HCT116 (cell line): ENCODE data around the gene UMODL1. TPM values are rescaled to one million over a fixed set of nuclear protein-coding genes. Genes with fewer than 3 reads are reported as not detected.
A peak's percentile ranks its signal among the peaks of the same experiment; 100 is the strongest.

Source experiments
- ATAC-seq: fragments of 200-7000 bp; cut with Tn5 transposase; 2 replicates; pipeline ENCODE4 v1.9.1; 2020; ENCODE audit warnings: mild to moderate bottlenecking, moderate library complexity
- BruUV-seq: library from RNA; stranded (reverse); fragments of 400-500 nt; replicated peaks from 2 replicates; lab custom pipeline; 2021; lab: Mats Ljungman, UMichigan
- CTCF ChIA-PET: fragments of 300-600 bp; sonication (Branson Sonifier 250); formaldehyde crosslinking; loops from one replicate; lab custom pipeline; 2021; ENCODE audit warnings: antibody characterized with exemption; lab: Charles Lee
- POLR2A ChIA-PET: fragments of 300-600, 350-600 bp; sonication (Branson Sonifier 250); formaldehyde crosslinking; loops from one replicate; lab custom pipeline; 2021; ENCODE audit warnings: antibody characterized with exemption; lab: Charles Lee
- RAD21 ChIA-PET, 2 experiments: fragments of 300-600 bp; sonication (Branson Sonifier 250); formaldehyde crosslinking; loops; one replicate each; lab custom pipeline; 2023; ENCODE audit warnings: low total read pairs in 2 of 2; ENCODE audit not compliant: uncharacterized antibody in 2 of 2, unreplicated experiment in 2 of 2, low non-redundant PET in 1 of 2; lab: Charles Lee
- DNase-seq: peaks from one replicate; pipeline ENCODE4 v3.0.0-alpha.2; 2010; ENCODE audit warnings: low read depth, low spot score
- H2AFZ ChIP-seq: fragments of 200-600 bp; shearing (Covaris generic), sonication (generic); 2 replicates; pipeline ENCODE4 v1.6.1; 2017; ENCODE audit warnings: low read depth, mixed run types, mixed read lengths, antibody characterized with exemption, low read length; ENCODE audit not compliant: poor library complexity, severe bottlenecking
- H3K27ac ChIP-seq: 2 replicates; pipeline ENCODE4 v1.5.1; 2012; ENCODE audit warnings: low read depth, low read length
- H3K27me3 ChIP-seq: fragments of 200-600 bp; sonication (generic); 2 replicates; pipeline ENCODE4 v1.6.1; 2016; ENCODE audit warnings: mixed run types, low read length, mixed read lengths; ENCODE audit not compliant: insufficient read depth
- H3K36me3 ChIP-seq, 2 experiments: fragments of 200-500 bp in 1 of 2; fragments of 200-600 bp in 1 of 2; sonication (Bioruptor generic) in 1 of 2; sonication (generic) in 1 of 2; 2 replicates each; pipeline versions ENCODE4 v1.5.1 to v1.6.1; 2014 to 2016; ENCODE audit warnings: low read length in 2 of 2, inconsistent platforms in 1 of 2, mixed read lengths in 1 of 2, mixed run types in 1 of 2; ENCODE audit not compliant: insufficient read depth in 2 of 2, control insufficient read depth in 1 of 2
- H3K4me1 ChIP-seq, 2 experiments: fragments of 200-600 bp in 1 of 2; sonication (generic) in 1 of 2; 2 replicates each; pipeline versions ENCODE4 v1.5.1 to v1.6.1; 2012 to 2017; ENCODE audit warnings: low read length in 2 of 2, inconsistent platforms in 1 of 2, mild to moderate bottlenecking in 1 of 2, mixed read lengths in 1 of 2, mixed run types in 1 of 2, moderate library complexity in 1 of 2; ENCODE audit not compliant: insufficient read depth in 2 of 2, control insufficient read depth in 1 of 2
- H3K4me2 ChIP-seq: fragments of 200-600 bp; sonication (generic); 2 replicates; pipeline ENCODE4 v1.6.1; 2017; ENCODE audit warnings: mixed run types, low read length, mixed read lengths
- H3K4me3 ChIP-seq, 2 experiments: fragments of 200-600 bp in 1 of 2; sonication (generic) in 1 of 2; replicated peaks in 1 of 2; 2 replicates each; pipeline ENCODE4 v1.5.1; 2011 to 2016; ENCODE audit warnings: low read length in 2 of 2, control low read depth in 1 of 2, low read depth in 1 of 2, mild to moderate bottlenecking in 1 of 2, mixed read lengths in 1 of 2, mixed run types in 1 of 2
- H3K79me2 ChIP-seq: fragments of 200-600 bp; sonication (generic); 2 replicates; pipeline ENCODE4 v1.6.1; 2017; ENCODE audit warnings: mild to moderate bottlenecking, mixed run types, low read length, moderate library complexity, mixed read lengths; ENCODE audit not compliant: insufficient read depth
- H3K9ac ChIP-seq: fragments of 200-600 bp; sonication (generic); 2 replicates; pipeline ENCODE4 v1.6.1; 2016; ENCODE audit warnings: low read length, mixed read lengths
- H3K9me2 ChIP-seq: fragments of 200-600 bp; sonication (generic), shearing (Covaris generic); 2 replicates; pipeline ENCODE4 v1.6.1; 2017; ENCODE audit warnings: mixed run types, mild to moderate bottlenecking, moderate library complexity; ENCODE audit not compliant: insufficient read depth
- H3K9me3 ChIP-seq, 2 experiments: fragments of 200-500 bp in 1 of 2; fragments of 200-600 bp in 1 of 2; sonication (Bioruptor generic) in 1 of 2; sonication (generic) in 1 of 2; 2 replicates each; pipeline ENCODE4 v1.6.1; 2014 to 2017; ENCODE audit warnings: low read length in 2 of 2, mixed read lengths in 2 of 2, inconsistent platforms in 1 of 2, low read depth in 1 of 2, mild to moderate bottlenecking in 1 of 2, mixed run types in 1 of 2, moderate library complexity in 1 of 2; ENCODE audit not compliant: control insufficient read depth in 1 of 2, insufficient read depth in 1 of 2
- H4K20me1 ChIP-seq: fragments of 200-600 bp; sonication (generic), shearing (Covaris generic); 2 replicates; pipeline ENCODE4 v1.6.1; 2017; ENCODE audit warnings: mixed run types, mild to moderate bottlenecking, moderate library complexity; ENCODE audit not compliant: insufficient read depth
- EGR1 ChIP-seq: IDR thresholded peaks from 2 replicates; pipeline ENCODE4 v1.6.1; 2012; ENCODE audit warnings: low read depth
- ELF1 ChIP-seq: IDR thresholded peaks from 2 replicates; pipeline ENCODE4 v1.6.1; 2012; ENCODE audit warnings: low read depth, borderline replicate concordance
- EZH2phosphoT487 ChIP-seq: fragments of 200-600 bp; IDR thresholded peaks from 2 replicates; pipeline ENCODE4 v1.6.1; 2018; ENCODE audit warnings: antibody characterized with exemption, borderline replicate concordance
- JUND ChIP-seq: IDR thresholded peaks from 2 replicates; pipeline ENCODE4 v1.6.1; 2012
- POLR2AphosphoS5 ChIP-seq: IDR thresholded peaks from 2 replicates; pipeline ENCODE4 v1.6.1; 2011; ENCODE audit warnings: mild to moderate bottlenecking, low read depth, low read length, moderate library complexity
- RAD21 ChIP-seq: IDR thresholded peaks from 2 replicates; pipeline ENCODE4 v1.6.1; 2012; ENCODE audit warnings: low read depth, mild to moderate bottlenecking
- SIN3A ChIP-seq: IDR thresholded peaks from 2 replicates; pipeline ENCODE4 v1.6.1; 2012; ENCODE audit warnings: low read depth
- SP1 ChIP-seq: IDR thresholded peaks from 2 replicates; pipeline ENCODE4 v1.6.1; 2012; ENCODE audit warnings: low read depth
- SRF ChIP-seq: IDR thresholded peaks from 2 replicates; pipeline ENCODE4 v1.6.1; 2012; ENCODE audit warnings: low read depth
- TCF7L2 ChIP-seq: IDR thresholded peaks from 2 replicates; pipeline ENCODE4 v1.7.0; 2011; ENCODE audit warnings: borderline replicate concordance, inconsistent platforms; ENCODE audit not compliant: insufficient read depth, insufficient read length; ENCODE audit errors: extremely low read depth
- YY1 ChIP-seq: IDR thresholded peaks from 2 replicates; pipeline ENCODE4 v1.6.1; 2011; ENCODE audit warnings: low read length, low read depth, moderate library complexity, mild to moderate bottlenecking; ENCODE audit not compliant: insufficient replicate concordance; ENCODE audit errors: extremely low read depth
- ZFX ChIP-seq: fragments of 450-650 bp; IDR thresholded peaks from 2 replicates; pipeline ENCODE4 v1.6.1; 2017
- ZNF274 ChIP-seq: fragments of 200-500 bp; sonication (Bioruptor generic); IDR thresholded peaks from 2 replicates; pipeline ENCODE4 v1.6.1; 2014; ENCODE audit warnings: mild to moderate bottlenecking, low read depth, low read length, inconsistent platforms
- intact Hi-C: fragments of 100-400 bp; cut with micrococcal nuclease; formaldehyde crosslinking; loops from 2 replicates; pipeline ENCODE4 v1.10.0; 2022
- total RNA-seq: library from RNA; stranded (reverse); gene quantifications from one replicate; pipeline ENCODE4 v1.2.1, GENCODE V29; 2021; ENCODE audit not compliant: unreplicated experiment
- TF ChIP-seq, protein P1 (sequence below): IDR thresholded peaks from 2 replicates; pipeline ENCODE4 v1.6.1; 2012
- TF ChIP-seq, protein P2 (sequence below): IDR thresholded peaks from 2 replicates; pipeline ENCODE4 v1.6.1; 2011; ENCODE audit warnings: mild to moderate bottlenecking, low read length, moderate library complexity; ENCODE audit not compliant: insufficient replicate concordance; ENCODE audit errors: extremely low read depth
- TF ChIP-seq, protein P3 (sequence below), 3 experiments: fragments of 200-600 bp in 1 of 3; sonication (generic) in 1 of 3; IDR thresholded peaks in 2 of 3; conservative IDR thresholded peaks in 1 of 3; 2 replicates each; pipeline ENCODE4 v1.5.1; 2012 to 2017; ENCODE audit warnings: low read depth in 2 of 3, low read length in 2 of 3, antibody characterized with exemption in 1 of 3, borderline replicate concordance in 1 of 3, control low read depth in 1 of 3, mild to moderate bottlenecking in 1 of 3, mixed read lengths in 1 of 3, mixed run types in 1 of 3, moderate library complexity in 1 of 3; ENCODE audit not compliant: insufficient read depth in 1 of 3
- TF ChIP-seq, protein P4 (sequence below): IDR thresholded peaks from 2 replicates; pipeline ENCODE4 v1.6.1; 2012

Gene UMODL1
- total RNA-seq, 1 experiment from 2014 or later: not detected

DNA sequence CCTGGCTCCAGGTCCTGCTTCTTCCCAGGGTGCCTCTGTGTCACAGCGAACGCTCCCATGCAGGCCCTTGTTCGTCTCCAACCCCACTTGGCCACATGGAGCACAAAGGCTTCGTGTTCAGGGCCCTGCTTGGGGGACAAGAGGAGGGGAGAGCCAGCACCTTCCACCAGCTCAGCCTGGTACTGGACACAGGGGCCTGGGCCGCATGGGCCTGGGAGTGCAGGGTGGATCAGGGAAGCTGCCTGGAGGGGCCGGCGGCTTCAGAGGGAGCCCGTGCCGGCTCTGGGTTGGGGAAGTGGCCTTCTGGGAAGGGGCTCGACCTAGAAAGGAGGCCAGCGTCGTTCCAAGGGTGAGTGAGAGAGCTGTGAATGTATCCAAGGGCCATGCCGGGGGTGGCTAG lies 53.0 kb downstream of the UMODL1 start (continued):
- TF ChIP-seq SP1 (no peak), YY1 (no peak), EZH2phosphoT487 (no peak), EGR1 (no peak), TCF7L2 (no peak)
- TF ChIP-seq, protein P1, sequence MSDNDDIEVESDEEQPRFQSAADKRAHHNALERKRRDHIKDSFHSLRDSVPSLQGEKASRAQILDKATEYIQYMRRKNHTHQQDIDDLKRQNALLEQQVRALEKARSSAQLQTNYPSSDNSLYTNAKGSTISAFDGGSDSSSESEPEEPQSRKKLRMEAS: no peak
- TF ChIP-seq, protein P2, sequence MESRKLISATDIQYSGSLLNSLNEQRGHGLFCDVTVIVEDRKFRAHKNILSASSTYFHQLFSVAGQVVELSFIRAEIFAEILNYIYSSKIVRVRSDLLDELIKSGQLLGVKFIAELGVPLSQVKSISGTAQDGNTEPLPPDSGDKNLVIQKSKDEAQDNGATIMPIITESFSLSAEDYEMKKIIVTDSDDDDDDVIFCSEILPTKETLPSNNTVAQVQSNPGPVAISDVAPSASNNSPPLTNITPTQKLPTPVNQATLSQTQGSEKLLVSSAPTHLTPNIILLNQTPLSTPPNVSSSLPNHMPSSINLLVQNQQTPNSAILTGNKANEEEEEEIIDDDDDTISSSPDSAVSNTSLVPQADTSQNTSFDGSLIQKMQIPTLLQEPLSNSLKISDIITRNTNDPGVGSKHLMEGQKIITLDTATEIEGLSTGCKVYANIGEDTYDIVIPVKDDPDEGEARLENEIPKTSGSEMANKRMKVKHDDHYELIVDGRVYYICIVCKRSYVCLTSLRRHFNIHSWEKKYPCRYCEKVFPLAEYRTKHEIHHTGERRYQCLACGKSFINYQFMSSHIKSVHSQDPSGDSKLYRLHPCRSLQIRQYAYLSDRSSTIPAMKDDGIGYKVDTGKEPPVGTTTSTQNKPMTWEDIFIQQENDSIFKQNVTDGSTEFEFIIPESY: no peak

DNA sequence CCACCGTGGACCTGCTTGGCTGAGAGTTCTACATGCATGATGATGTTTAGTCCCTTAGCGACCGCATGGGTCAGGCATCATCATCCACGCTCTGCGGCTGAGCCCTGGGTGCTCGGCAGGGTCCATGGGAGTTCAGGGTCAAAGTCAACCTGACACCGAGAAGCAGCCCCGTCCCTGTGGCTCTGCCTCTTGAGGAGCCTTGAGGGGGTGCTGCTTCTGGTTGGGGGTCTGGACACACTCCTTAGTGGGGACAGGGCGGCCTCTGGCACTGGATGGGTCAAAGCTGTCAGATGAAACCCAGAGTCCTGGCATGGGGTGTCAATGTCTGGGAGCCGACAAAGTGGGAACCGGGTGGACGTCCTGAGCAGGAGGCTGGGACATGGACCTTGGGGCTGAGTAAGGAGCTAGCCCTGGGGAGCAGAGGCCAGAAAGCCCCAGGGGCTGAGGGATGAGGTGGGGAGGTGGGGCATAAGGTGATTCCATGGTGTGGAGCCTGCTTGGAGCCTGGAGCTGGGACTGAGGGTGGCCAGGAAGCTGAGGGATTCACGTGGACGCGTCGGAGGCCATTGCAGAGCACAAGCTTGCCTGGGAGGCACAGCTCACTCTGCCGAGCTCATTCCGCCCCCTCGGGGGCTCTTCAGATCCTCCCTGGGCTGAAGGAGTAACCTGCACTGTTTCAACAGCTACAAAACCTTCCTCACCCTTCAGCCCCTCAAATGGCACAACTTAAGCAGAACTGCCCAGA lies 53.9 kb downstream of the UMODL1 start:
- no peaks in the 10 kb centered on the region for H3K9me2 ChIP-seq
- BruUV-seq: no TSS peak
- no peak overlapping the region for H3K9ac ChIP-seq
- intact Hi-C loops: no loop called here
- no peaks in the 10 kb centered on the region for H3K36me3 ChIP-seq
- no peak overlapping the region for H2AFZ ChIP-seq
- ChIA-PET RAD21 (no interaction called here), POLR2A (no interaction called here), CTCF (interaction anchor here (0.6 to 1.8 kb wide), 5 partner anchors 8 to 308 kb away, joined by 3 to 12 read pairs (median 6); no protein-coding TSS in a partner anchor)
- peak overlapping the region; percentile 43; the same call in 1 of the 2 replicates for H3K4me2 ChIP-seq
- peaks cover 7 to 12% of the 10 kb centered on the region in 2 experiments; a peak in 3 of 4 replicates for H3K4me1 ChIP-seq
- DNase-seq (no peak), ATAC-seq (no peak)
- no peaks in the 10 kb centered on the region for H4K20me1 ChIP-seq
- no peak overlapping the region for H3K4me3 ChIP-seq
- no peaks in the 10 kb centered on the region; the same call in 1 of the 2 replicates for H3K27me3 ChIP-seq
- H3K79me2 ChIP-seq: no peaks in the 10 kb centered on the region
- H3K9me3 ChIP-seq: no peaks in the 10 kb centered on the region
- H3K27ac ChIP-seq: no peak overlapping the region; the same call in 1 of the 2 replicates
- no peak for TF ChIP-seq ELF1
- TF ChIP-seq, protein P3, sequence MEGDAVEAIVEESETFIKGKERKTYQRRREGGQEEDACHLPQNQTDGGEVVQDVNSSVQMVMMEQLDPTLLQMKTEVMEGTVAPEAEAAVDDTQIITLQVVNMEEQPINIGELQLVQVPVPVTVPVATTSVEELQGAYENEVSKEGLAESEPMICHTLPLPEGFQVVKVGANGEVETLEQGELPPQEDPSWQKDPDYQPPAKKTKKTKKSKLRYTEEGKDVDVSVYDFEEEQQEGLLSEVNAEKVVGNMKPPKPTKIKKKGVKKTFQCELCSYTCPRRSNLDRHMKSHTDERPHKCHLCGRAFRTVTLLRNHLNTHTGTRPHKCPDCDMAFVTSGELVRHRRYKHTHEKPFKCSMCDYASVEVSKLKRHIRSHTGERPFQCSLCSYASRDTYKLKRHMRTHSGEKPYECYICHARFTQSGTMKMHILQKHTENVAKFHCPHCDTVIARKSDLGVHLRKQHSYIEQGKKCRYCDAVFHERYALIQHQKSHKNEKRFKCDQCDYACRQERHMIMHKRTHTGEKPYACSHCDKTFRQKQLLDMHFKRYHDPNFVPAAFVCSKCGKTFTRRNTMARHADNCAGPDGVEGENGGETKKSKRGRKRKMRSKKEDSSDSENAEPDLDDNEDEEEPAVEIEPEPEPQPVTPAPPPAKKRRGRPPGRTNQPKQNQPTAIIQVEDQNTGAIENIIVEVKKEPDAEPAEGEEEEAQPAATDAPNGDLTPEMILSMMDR (IDR thresholded peaks at IDR 0.05 in 2 of 3, conservative IDR thresholded peaks at IDR 0.05 in 1 of 3; ENCODE audit: borderline replicate concordance in 1 of 3, insufficient read depth in 1 of 3, low read depth in 2 of 3, low read length in 2 of 3): no peak
- TF ChIP-seq RAD21: no peak
- TF ChIP-seq ZNF274: no peak
- TF ChIP-seq, protein P4, sequence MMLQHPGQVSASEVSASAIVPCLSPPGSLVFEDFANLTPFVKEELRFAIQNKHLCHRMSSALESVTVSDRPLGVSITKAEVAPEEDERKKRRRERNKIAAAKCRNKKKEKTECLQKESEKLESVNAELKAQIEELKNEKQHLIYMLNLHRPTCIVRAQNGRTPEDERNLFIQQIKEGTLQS: no peak
- TF ChIP-seq SRF: no peak
- no peak for TF ChIP-seq POLR2AphosphoS5
- no peak for TF ChIP-seq SP1
- no peak for TF ChIP-seq EGR1
- TF ChIP-seq, protein P2: no peak
- no peak for TF ChIP-seq ZFX
- TF ChIP-seq JUND: no peak
- TF ChIP-seq SIN3A: no peak
